GM23338 (cell line): ENCODE measurements around the gene AGAP1.

ENCODE experiments used
- CREB1 ChIP-seq: fragments of 250-450 bp; sonication (Bioruptor Pico); IDR thresholded peaks from 2 replicates; pipeline ENCODE4 v1.5.0; 2020; ENCODE audit warnings: low read depth, mild to moderate bottlenecking, moderate library complexity
- CTCF ChIP-seq, 2 experiments: fragments of 200-600 bp in 1 of 2; sonication (generic) in 1 of 2; conservative IDR thresholded peaks; 2 replicates each; pipeline versions ENCODE4 v1.5.1 to v1.6.1; 2016 to 2017; ENCODE audit warnings: antibody characterized with exemption in 2 of 2, low read depth in 2 of 2, mild to moderate bottlenecking in 2 of 2, moderate library complexity in 1 of 2
- EZH2 ChIP-seq: fragments of 200-600 bp; sonication (generic); IDR thresholded peaks from one replicate; pipeline ENCODE4 v1.8.0; 2017; ENCODE audit warnings: antibody characterized with exemption, mild to moderate bottlenecking, low read depth; ENCODE audit not compliant: unreplicated experiment
- EZH2phosphoT487 ChIP-seq: fragments of 200-600 bp; sonication (generic); IDR thresholded peaks from one replicate; pipeline ENCODE4 v1.8.1; 2018; ENCODE audit warnings: antibody characterized with exemption; ENCODE audit not compliant: unreplicated experiment
- JUNB ChIP-seq: IDR thresholded peaks from one replicate; pipeline ENCODE4 v1.6.1; 2016; ENCODE audit warnings: antibody characterized with exemption; ENCODE audit not compliant: unreplicated experiment
- POLR2AphosphoS5 ChIP-seq: IDR thresholded peaks from 2 replicates; pipeline ENCODE4 v1.6.1; 2016; ENCODE audit warnings: antibody characterized with exemption, low read depth
- STAT1 ChIP-seq: IDR thresholded peaks from one replicate; pipeline ENCODE4 v1.6.1; 2016; ENCODE audit warnings: antibody characterized with exemption; ENCODE audit not compliant: unreplicated experiment
- ZNF114 ChIP-seq: fragments of 250-450 bp; sonication (Bioruptor Pico); IDR thresholded peaks from 2 replicates; pipeline ENCODE4 v1.5.0; 2020; ENCODE audit warnings: mild to moderate bottlenecking, moderate library complexity
- TF ChIP-seq, protein P1 (sequence below): IDR thresholded peaks from one replicate; pipeline ENCODE4 v1.6.1; 2018; ENCODE audit warnings: antibody characterized with exemption; ENCODE audit not compliant: unreplicated experiment
- TF ChIP-seq, protein P2 (sequence below): IDR thresholded peaks from 2 replicates; pipeline ENCODE4 v1.6.1; 2016; ENCODE audit warnings: antibody characterized with exemption
- TF ChIP-seq, protein P3 (sequence below): fragments of 250-450 bp; sonication (Bioruptor Pico); IDR thresholded peaks from 2 replicates; pipeline ENCODE4 v1.5.0; 2020; ENCODE audit warnings: mild to moderate bottlenecking, moderate library complexity

- TF ChIP-seq CTCF (conservative IDR thresholded peaks at IDR 0.05; ENCODE audit: low read depth in 2 of 2), result no peak
- no peak for TF ChIP-seq EZH2phosphoT487
- TF ChIP-seq EZH2, result no peak
- TF ChIP-seq ZNF114, result no peak
- no peak for TF ChIP-seq POLR2AphosphoS5
- TF ChIP-seq, protein P1, sequence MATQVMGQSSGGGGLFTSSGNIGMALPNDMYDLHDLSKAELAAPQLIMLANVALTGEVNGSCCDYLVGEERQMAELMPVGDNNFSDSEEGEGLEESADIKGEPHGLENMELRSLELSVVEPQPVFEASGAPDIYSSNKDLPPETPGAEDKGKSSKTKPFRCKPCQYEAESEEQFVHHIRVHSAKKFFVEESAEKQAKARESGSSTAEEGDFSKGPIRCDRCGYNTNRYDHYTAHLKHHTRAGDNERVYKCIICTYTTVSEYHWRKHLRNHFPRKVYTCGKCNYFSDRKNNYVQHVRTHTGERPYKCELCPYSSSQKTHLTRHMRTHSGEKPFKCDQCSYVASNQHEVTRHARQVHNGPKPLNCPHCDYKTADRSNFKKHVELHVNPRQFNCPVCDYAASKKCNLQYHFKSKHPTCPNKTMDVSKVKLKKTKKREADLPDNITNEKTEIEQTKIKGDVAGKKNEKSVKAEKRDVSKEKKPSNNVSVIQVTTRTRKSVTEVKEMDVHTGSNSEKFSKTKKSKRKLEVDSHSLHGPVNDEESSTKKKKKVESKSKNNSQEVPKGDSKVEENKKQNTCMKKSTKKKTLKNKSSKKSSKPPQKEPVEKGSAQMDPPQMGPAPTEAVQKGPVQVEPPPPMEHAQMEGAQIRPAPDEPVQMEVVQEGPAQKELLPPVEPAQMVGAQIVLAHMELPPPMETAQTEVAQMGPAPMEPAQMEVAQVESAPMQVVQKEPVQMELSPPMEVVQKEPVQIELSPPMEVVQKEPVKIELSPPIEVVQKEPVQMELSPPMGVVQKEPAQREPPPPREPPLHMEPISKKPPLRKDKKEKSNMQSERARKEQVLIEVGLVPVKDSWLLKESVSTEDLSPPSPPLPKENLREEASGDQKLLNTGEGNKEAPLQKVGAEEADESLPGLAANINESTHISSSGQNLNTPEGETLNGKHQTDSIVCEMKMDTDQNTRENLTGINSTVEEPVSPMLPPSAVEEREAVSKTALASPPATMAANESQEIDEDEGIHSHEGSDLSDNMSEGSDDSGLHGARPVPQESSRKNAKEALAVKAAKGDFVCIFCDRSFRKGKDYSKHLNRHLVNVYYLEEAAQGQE, result no peak
- TF ChIP-seq CREB1 (CRISPR knock-in tag), result no peak
- TF ChIP-seq JUNB, result no peak
- TF ChIP-seq STAT1, result no peak
- TF ChIP-seq, protein P2, sequence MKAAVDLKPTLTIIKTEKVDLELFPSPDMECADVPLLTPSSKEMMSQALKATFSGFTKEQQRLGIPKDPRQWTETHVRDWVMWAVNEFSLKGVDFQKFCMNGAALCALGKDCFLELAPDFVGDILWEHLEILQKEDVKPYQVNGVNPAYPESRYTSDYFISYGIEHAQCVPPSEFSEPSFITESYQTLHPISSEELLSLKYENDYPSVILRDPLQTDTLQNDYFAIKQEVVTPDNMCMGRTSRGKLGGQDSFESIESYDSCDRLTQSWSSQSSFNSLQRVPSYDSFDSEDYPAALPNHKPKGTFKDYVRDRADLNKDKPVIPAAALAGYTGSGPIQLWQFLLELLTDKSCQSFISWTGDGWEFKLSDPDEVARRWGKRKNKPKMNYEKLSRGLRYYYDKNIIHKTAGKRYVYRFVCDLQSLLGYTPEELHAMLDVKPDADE, result no peak
- TF ChIP-seq, protein P3, sequence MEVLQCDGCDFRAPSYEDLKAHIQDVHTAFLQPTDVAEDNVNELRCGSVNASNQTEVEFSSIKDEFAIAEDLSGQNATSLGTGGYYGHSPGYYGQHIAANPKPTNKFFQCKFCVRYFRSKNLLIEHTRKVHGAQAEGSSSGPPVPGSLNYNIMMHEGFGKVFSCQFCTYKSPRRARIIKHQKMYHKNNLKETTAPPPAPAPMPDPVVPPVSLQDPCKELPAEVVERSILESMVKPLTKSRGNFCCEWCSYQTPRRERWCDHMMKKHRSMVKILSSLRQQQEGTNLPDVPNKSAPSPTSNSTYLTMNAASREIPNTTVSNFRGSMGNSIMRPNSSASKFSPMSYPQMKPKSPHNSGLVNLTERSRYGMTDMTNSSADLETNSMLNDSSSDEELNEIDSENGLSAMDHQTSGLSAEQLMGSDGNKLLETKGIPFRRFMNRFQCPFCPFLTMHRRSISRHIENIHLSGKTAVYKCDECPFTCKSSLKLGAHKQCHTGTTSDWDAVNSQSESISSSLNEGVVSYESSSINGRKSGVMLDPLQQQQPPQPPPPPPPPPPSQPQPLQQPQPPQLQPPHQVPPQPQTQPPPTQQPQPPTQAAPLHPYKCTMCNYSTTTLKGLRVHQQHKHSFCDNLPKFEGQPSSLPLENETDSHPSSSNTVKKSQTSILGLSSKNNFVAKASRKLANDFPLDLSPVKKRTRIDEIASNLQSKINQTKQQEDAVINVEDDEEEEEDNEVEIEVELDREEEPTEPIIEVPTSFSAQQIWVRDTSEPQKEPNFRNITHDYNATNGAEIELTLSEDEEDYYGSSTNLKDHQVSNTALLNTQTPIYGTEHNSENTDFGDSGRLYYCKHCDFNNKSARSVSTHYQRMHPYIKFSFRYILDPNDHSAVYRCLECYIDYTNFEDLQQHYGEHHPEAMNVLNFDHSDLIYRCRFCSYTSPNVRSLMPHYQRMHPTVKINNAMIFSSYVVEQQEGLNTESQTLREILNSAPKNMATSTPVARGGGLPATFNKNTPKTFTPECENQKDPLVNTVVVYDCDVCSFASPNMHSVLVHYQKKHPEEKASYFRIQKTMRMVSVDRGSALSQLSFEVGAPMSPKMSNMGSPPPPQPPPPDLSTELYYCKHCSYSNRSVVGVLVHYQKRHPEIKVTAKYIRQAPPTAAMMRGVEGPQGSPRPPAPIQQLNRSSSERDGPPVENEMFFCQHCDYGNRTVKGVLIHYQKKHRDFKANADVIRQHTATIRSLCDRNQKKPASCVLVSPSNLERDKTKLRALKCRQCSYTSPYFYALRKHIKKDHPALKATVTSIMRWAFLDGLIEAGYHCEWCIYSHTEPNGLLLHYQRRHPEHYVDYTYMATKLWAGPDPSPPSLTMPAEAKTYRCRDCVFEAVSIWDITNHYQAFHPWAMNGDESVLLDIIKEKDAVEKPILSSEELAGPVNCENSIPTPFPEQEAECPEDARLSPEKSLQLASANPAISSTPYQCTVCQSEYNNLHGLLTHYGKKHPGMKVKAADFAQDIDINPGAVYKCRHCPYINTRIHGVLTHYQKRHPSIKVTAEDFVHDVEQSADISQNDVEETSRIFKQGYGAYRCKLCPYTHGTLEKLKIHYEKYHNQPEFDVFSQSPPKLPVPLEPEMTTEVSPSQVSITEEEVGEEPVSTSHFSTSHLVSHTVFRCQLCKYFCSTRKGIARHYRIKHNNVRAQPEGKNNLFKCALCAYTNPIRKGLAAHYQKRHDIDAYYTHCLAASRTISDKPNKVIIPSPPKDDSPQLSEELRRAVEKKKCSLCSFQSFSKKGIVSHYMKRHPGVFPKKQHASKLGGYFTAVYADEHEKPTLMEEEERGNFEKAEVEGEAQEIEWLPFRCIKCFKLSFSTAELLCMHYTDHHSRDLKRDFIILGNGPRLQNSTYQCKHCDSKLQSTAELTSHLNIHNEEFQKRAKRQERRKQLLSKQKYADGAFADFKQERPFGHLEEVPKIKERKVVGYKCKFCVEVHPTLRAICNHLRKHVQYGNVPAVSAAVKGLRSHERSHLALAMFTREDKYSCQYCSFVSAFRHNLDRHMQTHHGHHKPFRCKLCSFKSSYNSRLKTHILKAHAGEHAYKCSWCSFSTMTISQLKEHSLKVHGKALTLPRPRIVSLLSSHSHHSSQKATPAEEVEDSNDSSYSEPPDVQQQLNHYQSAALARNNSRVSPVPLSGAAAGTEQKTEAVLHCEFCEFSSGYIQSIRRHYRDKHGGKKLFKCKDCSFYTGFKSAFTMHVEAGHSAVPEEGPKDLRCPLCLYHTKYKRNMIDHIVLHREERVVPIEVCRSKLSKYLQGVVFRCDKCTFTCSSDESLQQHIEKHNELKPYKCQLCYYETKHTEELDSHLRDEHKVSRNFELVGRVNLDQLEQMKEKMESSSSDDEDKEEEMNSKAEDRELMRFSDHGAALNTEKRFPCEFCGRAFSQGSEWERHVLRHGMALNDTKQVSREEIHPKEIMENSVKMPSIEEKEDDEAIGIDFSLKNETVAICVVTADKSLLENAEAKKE, result no peak
Measured at GRCh38 chr2:236156095-236156859, 662.4 kb downstream of the AGAP1 start.
